Gastroesophageal sphincter (tissue), 4 donors: Measurements from ENCODE around the gene RPL10A. TPM values are rescaled to one million over a fixed set of nuclear protein-coding genes. Genes with fewer than 3 reads are reported as not detected.

Experiments
- ATAC-seq: fragments of 150-250 bp; one replicate; pipeline ENCODE4 v1.9.1; 2016; ENCODE audit warnings: mild to moderate bottlenecking, moderate library complexity
- H3K27ac ChIP-seq, 4 donors: fragments of 200-600 bp; sonication (generic) in 3 of 4; 1 replicate in 3 of 4; 2 replicates in 1 of 4; pipeline ENCODE4 v1.5.1; 2016 to 2019
- H3K27me3 ChIP-seq: fragments of 200-600 bp; sonication (generic); one replicate; pipeline ENCODE4 v1.5.1; 2019
- H3K36me3 ChIP-seq, 2 donors: fragments of 200-600 bp; sonication (generic); one replicate each; pipeline ENCODE4 v1.5.1; 2019; ENCODE audit warnings: control low read depth in 1 of 2
- H3K4me1 ChIP-seq, 3 donors: fragments of 200-600 bp; sonication (generic); 1 replicate in 2 of 3; 2 replicates in 1 of 3; pipeline ENCODE4 v1.5.1; 2016 to 2019; ENCODE audit warnings: control low read depth in 2 of 3
- H3K4me3 ChIP-seq, 2 donors: fragments of 200-600 bp; sonication (generic); one replicate each; pipeline ENCODE4 v1.5.1; 2019; ENCODE audit warnings: mild to moderate bottlenecking in 1 of 2, moderate library complexity in 1 of 2
- H3K9me3 ChIP-seq, 3 donors: fragments of 200-600 bp; sonication (generic); one replicate each; pipeline ENCODE4 v1.5.1; 2017 to 2019; ENCODE audit warnings: control low read depth in 2 of 3
- CTCF ChIP-seq, 4 experiments: fragments of 200-600 bp in 2 of 4; fragments of 450-650 bp in 2 of 4; sonication (generic) in 1 of 4; IDR thresholded peaks; one replicate each; pipeline ENCODE4 v1.5.1; 2017 to 2019; ENCODE audit warnings: antibody characterized with exemption in 4 of 4, mild to moderate bottlenecking in 2 of 4, moderate library complexity in 2 of 4
- EP300 ChIP-seq: sonication (generic); formaldehyde crosslinking; IDR thresholded peaks from one replicate; pipeline ENCODE4 v1.6.1; 2017; ENCODE audit warnings: antibody characterized with exemption, mild to moderate bottlenecking
- POLR2A ChIP-seq, 2 donors: fragments of 450-650 bp; IDR thresholded peaks; one replicate each; pipeline ENCODE4 v1.6.1; 2017; ENCODE audit warnings: antibody characterized with exemption in 2 of 2, mild to moderate bottlenecking in 2 of 2, moderate library complexity in 1 of 2
- POLR2AphosphoS5 ChIP-seq: sonication (generic); formaldehyde crosslinking; IDR thresholded peaks from one replicate; pipeline ENCODE4 v1.6.1; 2017; ENCODE audit warnings: antibody characterized with exemption
- WGBS, 2 donors: methylation state at CpG; one replicate each; pipeline ENCODE4 v1.1.5; 2018; ENCODE audit warnings: low coverage in 1 of 2; 5-methylcytosine and 5-hydroxymethylcytosine counted together
- total RNA-seq, 4 donors: library from RNA; depleted of rRNA; stranded (reverse); fragments of >200 nt; gene quantifications; one replicate each; pipeline ENCODE4 v1.1.0, GENCODE V29; 2016

The RPL10A gene
- total RNA-seq, 4 donors from 2014 or later = 870 to 1,936 (median 1,411) TPM

- Histone ChIP-seq H3K36me3 (peaks cover 0 to 52% of the 10 kb centered on the region in 2 donors), H3K9me3 (no peaks in the 10 kb centered on the region), H3K4me3 (no peak overlapping the region), H3K4me1 (peaks cover 0 to 7% (median 5%) of the 10 kb centered on the region in 3 donors), H3K27ac (no peak overlapping the region), H3K27me3 (no peaks in the 10 kb centered on the region)
- 80 to 83% methylated on average over 4 of the region's 4 CpGs for WGBS, 2 donors
- no peak for TF ChIP-seq POLR2AphosphoS5
- no peak for TF ChIP-seq POLR2A (IDR thresholded peaks at IDR 0.05)
- TF ChIP-seq CTCF (IDR thresholded peaks at IDR 0.05) = no peak
- TF ChIP-seq EP300 = no peak
- ATAC-seq = no peak
Observed at GRCh38 chr6:35463292-35463691, 4.9 kb upstream of the RPL10A start.

GRCh38 chr6:35465646-35466045, 2.6 kb upstream of the RPL10A start:
- ATAC-seq = no peak
- WGBS, 2 donors = 91 to 100% methylated on average over 1 of the region's 1 CpG
- Histone ChIP-seq H3K36me3 (peaks cover 0 to 40% of the 10 kb centered on the region in 2 donors), H3K4me3 (no peak overlapping the region), H3K27me3 (no peaks in the 10 kb centered on the region), H3K9me3 (no peaks in the 10 kb centered on the region), H3K27ac (no peak overlapping the region), H3K4me1 (peaks cover 0 to 31% (median 5%) of the 10 kb centered on the region in 3 donors)
- TF ChIP-seq POLR2AphosphoS5 (no peak), EP300 (no peak), CTCF (IDR thresholded peaks at IDR 0.05) (no peak), POLR2A (IDR thresholded peaks at IDR 0.05) (no peak)

- TF ChIP-seq POLR2A (IDR thresholded peaks at IDR 0.05) = no peak
- no peak for TF ChIP-seq CTCF (IDR thresholded peaks at IDR 0.05)
- no peak for TF ChIP-seq POLR2AphosphoS5
- TF ChIP-seq EP300 = no peak
- no peaks in the 10 kb centered on the region for H3K9me3 ChIP-seq
- peak; percentile 10 for ATAC-seq
- peak overlapping the region; percentile 35 to 94 (median 88) for H3K27ac ChIP-seq
- H3K4me1 ChIP-seq = peaks cover 0 to 66% (median 5%) of the 10 kb centered on the region in 3 donors
- 5 to 15% methylated on average over 11 to 13 of the region's 37 CpGs for WGBS, 2 donors
- H3K27me3 ChIP-seq = no peaks in the 10 kb centered on the region
- H3K36me3 ChIP-seq = peaks cover 0 to 54% of the 10 kb centered on the region in 2 donors
- H3K4me3 ChIP-seq = peak overlapping the region; percentile 49 to 73
Observed at GRCh38 chr6:35468980-35469750, 964 bp downstream of the RPL10A start.

- H3K27me3 ChIP-seq = no peaks in the 10 kb centered on the region
- WGBS, 2 donors = 28 to 33% methylated on average over 6 to 8 of the region's 18 CpGs
- H3K36me3 ChIP-seq = peaks cover 0 to 63% of the 10 kb centered on the region in 2 donors
- ATAC-seq = no peak
- peaks cover 0 to 74% (median 5%) of the 10 kb centered on the region in 3 donors for H3K4me1 ChIP-seq
- no peaks in the 10 kb centered on the region for H3K9me3 ChIP-seq
- H3K4me3 ChIP-seq = peak overlapping the region; percentile 49 to 73
- peak overlapping the region; percentile 35 to 94 (median 88) for H3K27ac ChIP-seq
- no peak for TF ChIP-seq EP300
- TF ChIP-seq CTCF (IDR thresholded peaks at IDR 0.05) = peak in 1 of 4 experiments; percentile 12
- TF ChIP-seq POLR2AphosphoS5 = peak; percentile 67
- peak in 1 of 2 donors; percentile 8 for TF ChIP-seq POLR2A (IDR thresholded peaks at IDR 0.05)
Observed at GRCh38 chr6:35469751-35470662, 1.8 kb downstream of the RPL10A start.
